Measurements from ENCODE around the gene TAT. TPM values are rescaled to one million over a fixed set of nuclear protein-coding genes. Genes with fewer than 3 reads are reported as not detected.
A peak's percentile ranks its signal among the peaks of the same experiment; 100 is the strongest.

The TAT gene
- total RNA-seq, 1 donor from 2014 or later = not detected

- Mint-ChIP-seq H3K27me3 (ENCODE audit: insufficient read depth, low read depth) (no peaks in the 10 kb centered on the region), H3K27ac (no peak overlapping the region), H3K36me3 (no peaks in the 10 kb centered on the region), H3K4me1 (peaks cover 3% of the 10 kb centered on the region), H3K9me3 (no peaks in the 10 kb centered on the region), H3K4me3 (no peak overlapping the region)
- H2AFZ ChIP-seq (replicated peaks) = no peak overlapping the region
- H3K4me1 ChIP-seq = no peaks in the 10 kb centered on the region
- no peak overlapping the region for H3K4me3 ChIP-seq
- no peak overlapping the region for H3K27ac ChIP-seq
- no peak overlapping the region for H3K4me2 ChIP-seq
- no peak overlapping the region for H3K9ac ChIP-seq
- no peaks in the 10 kb centered on the region for H3K36me3 ChIP-seq
- DNase-seq (ENCODE audit: low spot score) = peak; percentile 84
- TF ChIP-seq CTCF (IDR thresholded peaks at IDR 0.05) (peak; percentile 79), EZH2phosphoT487 (IDR thresholded peaks at IDR 0.05) (no peak)
- H3F3A ChIP-seq (ENCODE audit: low read depth) = no peaks in the 10 kb centered on the region
- no peaks in the 10 kb centered on the region for H3K79me2 ChIP-seq (ENCODE audit: low read depth)
- H3K27me3 ChIP-seq = peaks cover 10% of the 10 kb centered on the region
- no peaks in the 10 kb centered on the region for H3K9me3 ChIP-seq (ENCODE audit: low read depth)
- H4K20me1 ChIP-seq (ENCODE audit: low read depth) = no peaks in the 10 kb centered on the region
These were observed 34.5 kb downstream of the TAT start for GRCh38 chr16:71542377-71542776.

GRCh38 chr16:71537643-71538042 lies 39.2 kb downstream of the TAT start:
- Mint-ChIP-seq H3K27ac (no peak overlapping the region), H3K4me1 (peaks cover 3% of the 10 kb centered on the region), H3K27me3 (ENCODE audit: insufficient read depth, low read depth) (no peaks in the 10 kb centered on the region), H3K4me3 (no peak overlapping the region), H3K9me3 (no peaks in the 10 kb centered on the region), H3K36me3 (peaks cover 2% of the 10 kb centered on the region)
- TF ChIP-seq EZH2 (IDR thresholded peaks at IDR 0.05) = no peak
- TF ChIP-seq CTCF (IDR thresholded peaks at IDR 0.05) = peak; percentile 69
- Histone ChIP-seq H3K4me1 (no peaks in the 10 kb centered on the region), H3K27ac (no peak overlapping the region), H3K4me3 (no peak overlapping the region), H3K4me2 (no peak overlapping the region), H3K9ac (no peak overlapping the region), H3K9me3 (ENCODE audit: low read depth) (no peaks in the 10 kb centered on the region), H3K36me3 (no peaks in the 10 kb centered on the region), H3F3A (ENCODE audit: low read depth) (no peaks in the 10 kb centered on the region), H2AFZ (replicated peaks) (no peak overlapping the region), H3K27me3 (no peaks in the 10 kb centered on the region), H4K20me1 (ENCODE audit: low read depth) (no peaks in the 10 kb centered on the region), H3K79me2 (ENCODE audit: low read depth) (no peaks in the 10 kb centered on the region)
- peak; percentile 67 for DNase-seq (ENCODE audit: low spot score)

GRCh38 chr16:71536752-71537499 lies 40.0 kb downstream of the TAT start:
- H3K4me3 Mint-ChIP-seq = no peak overlapping the region
- DNase-seq (ENCODE audit: low spot score) = no peak
- Histone ChIP-seq H3K27me3 (no peaks in the 10 kb centered on the region), H3F3A (ENCODE audit: low read depth) (no peaks in the 10 kb centered on the region), H4K20me1 (ENCODE audit: low read depth) (no peaks in the 10 kb centered on the region), H3K36me3 (no peaks in the 10 kb centered on the region), H2AFZ (replicated peaks) (no peak overlapping the region), H3K9me3 (ENCODE audit: low read depth) (no peaks in the 10 kb centered on the region), H3K79me2 (ENCODE audit: low read depth) (no peaks in the 10 kb centered on the region), H3K27ac (no peak overlapping the region), H3K4me1 (no peaks in the 10 kb centered on the region), H3K4me2 (no peak overlapping the region), H3K4me3 (no peak overlapping the region), H3K9ac (no peak overlapping the region)
- TF ChIP-seq EZH2phosphoT487 (IDR thresholded peaks at IDR 0.05) (no peak), CTCF (IDR thresholded peaks at IDR 0.05) (no peak), EZH2 (IDR thresholded peaks at IDR 0.05) (no peak)
- H3K27me3 Mint-ChIP-seq (ENCODE audit: insufficient read depth, low read depth) = no peaks in the 10 kb centered on the region
- H3K4me1 Mint-ChIP-seq = no peaks in the 10 kb centered on the region
- peaks cover 2% of the 10 kb centered on the region for H3K36me3 Mint-ChIP-seq
- H3K9me3 Mint-ChIP-seq = no peaks in the 10 kb centered on the region
- H3K27ac Mint-ChIP-seq = no peak overlapping the region

Measured in neural progenitor cell (in vitro differentiated cells).